K562 (cell line): Measurements from ENCODE around the gene SNRNP70. TPM values are rescaled to one million over a fixed set of nuclear protein-coding genes. Genes with fewer than 3 reads are reported as not detected.
"Not testable (repeated sequence)": the region's sequence is repeated elsewhere in the genome, so short reads cannot be mapped to it uniquely, and the experiment has no call there.

Experiments used
- ATAC-seq: fragments of 200-7000 bp; cut with Tn5 transposase; 3 replicates; pipeline ENCODE4 v1.9.1; 2020; ENCODE audit warnings: moderate library complexity
- BruUV-seq: library from RNA; stranded (reverse); fragments of 400-500 nt; replicated peaks from 2 replicates; lab custom pipeline; 2021; lab: Mats Ljungman, UMichigan
- CTCF ChIA-PET: fragments of 300-600 bp; formaldehyde crosslinking; extraction: SDS; loops from one replicate; lab custom pipeline; 2021; ENCODE audit warnings: low intra/inter-chr PET ratio; lab: Yijun Ruan, JAX
- POLR2A ChIA-PET: fragments of 300-600, 350-650 bp; sonication (Branson Sonifier 250); formaldehyde crosslinking; extraction: SDS; loops from one replicate; lab custom pipeline; 2021; ENCODE audit warnings: antibody characterized with exemption, inconsistent platforms; lab: Yijun Ruan, JAX
- DNase-seq, 4 experiments: peaks; one replicate each; pipeline versions ENCODE4 v3.0.0 to v3.0.0-alpha.2; 2011 to 2018; ENCODE audit warnings: low spot score in 3 of 4, mixed read lengths in 3 of 4; ENCODE audit errors: extremely low read depth in 1 of 4
- FAIRE-seq: peaks from 2 replicates; lab custom pipeline; 2011; peaks lifted over from hg19 to GRCh38; lab: Jason Lieb, UNC
- H2AFZ ChIP-seq: 2 replicates; pipeline ENCODE4 v1.6.0; 2011; ENCODE audit warnings: low read depth, low read length, control low read depth, inconsistent platforms
- H3K27ac ChIP-seq: fragments of 200-600 bp; 3 replicates; pipeline ENCODE4 v1.8.0; 2011; ENCODE audit warnings: low read depth, mild to moderate bottlenecking, control low read depth, inconsistent platforms, low read length, moderate library complexity, mixed read lengths; ENCODE audit errors: extremely low read depth
- H3K27me3 ChIP-seq, 2 experiments: fragments of 300-600 bp in 1 of 2; 2 replicates in 1 of 2; 3 replicates in 1 of 2; pipeline versions ENCODE4 v1.6.0 to v1.8.0; 2011; ENCODE audit warnings: inconsistent platforms in 2 of 2, low read length in 2 of 2, mild to moderate bottlenecking in 1 of 2, mixed read lengths in 1 of 2, moderate library complexity in 1 of 2; ENCODE audit not compliant: control insufficient read depth in 2 of 2, insufficient read depth in 2 of 2
- H3K36me3 ChIP-seq: fragments of 300-600 bp; 3 replicates; pipeline ENCODE4 v1.8.0; 2011; ENCODE audit warnings: mild to moderate bottlenecking, low read length, inconsistent platforms; ENCODE audit not compliant: control insufficient read depth, insufficient read depth
- H3K4me1 ChIP-seq, 2 experiments: fragments of 200-600 bp in 1 of 2; replicated peaks in 1 of 2; 2 replicates in 1 of 2; 3 replicates in 1 of 2; pipeline versions ENCODE4 v1.5.1 to v1.8.0; 2011; ENCODE audit warnings: inconsistent platforms in 2 of 2, low read length in 2 of 2, mild to moderate bottlenecking in 1 of 2, mixed read lengths in 1 of 2, moderate library complexity in 1 of 2; ENCODE audit not compliant: control insufficient read depth in 2 of 2, insufficient read depth in 2 of 2
- H3K4me2 ChIP-seq: 2 replicates; pipeline ENCODE4 v1.6.1; 2011; ENCODE audit warnings: low read length, control low read depth, inconsistent platforms, mixed read lengths; ENCODE audit not compliant: insufficient read depth
- H3K4me3 ChIP-seq: fragments of 200-600 bp; sonication (generic), shearing (Covaris generic); 2 replicates; pipeline ENCODE4 v1.5.1; 2016; ENCODE audit warnings: control low read depth, inconsistent platforms
- H3K79me2 ChIP-seq: fragments of 200-600 bp; 3 replicates; pipeline ENCODE4 v1.8.0; 2011; ENCODE audit warnings: low read length, inconsistent platforms; ENCODE audit not compliant: control insufficient read depth, insufficient read depth
- H3K9ac ChIP-seq, 2 experiments: 2 replicates each; pipeline versions ENCODE4 v1.6.0 to v1.6.1; 2011; ENCODE audit warnings: low read depth in 2 of 2, low read length in 2 of 2, control low read depth in 1 of 2, inconsistent platforms in 1 of 2, mild to moderate bottlenecking in 1 of 2, mixed read lengths in 1 of 2; ENCODE audit not compliant: insufficient read depth in 1 of 2
- H3K9me1 ChIP-seq: one replicate; pipeline ENCODE4 v1.6.0; 2011; ENCODE audit warnings: inconsistent platforms, mild to moderate bottlenecking, low read length, moderate library complexity; ENCODE audit not compliant: control insufficient read depth, insufficient read depth
- H3K9me3 ChIP-seq: replicated peaks from 2 replicates; pipeline ENCODE4 v1.5.1; 2011; ENCODE audit warnings: low read depth, low read length, inconsistent platforms; ENCODE audit not compliant: control insufficient read depth, insufficient read depth
- H4K20me1 ChIP-seq: replicated peaks from 2 replicates; pipeline ENCODE4 v1.6.1; 2011; ENCODE audit warnings: low read length, inconsistent platforms, mixed read lengths; ENCODE audit not compliant: control insufficient read depth, insufficient read depth
- ARID1B ChIP-seq: fragments of 450-650 bp; IDR thresholded peaks from 2 replicates; pipeline ENCODE4 v1.6.1; 2016; ENCODE audit warnings: antibody characterized with exemption, mild to moderate bottlenecking, inconsistent platforms
- CREM ChIP-seq: IDR thresholded peaks from 2 replicates; pipeline ENCODE4 v1.6.1; 2014; ENCODE audit warnings: antibody characterized with exemption, low read depth
- DPF2 ChIP-seq: fragments of 450-650 bp; IDR thresholded peaks from 2 replicates; pipeline ENCODE4 v1.6.1; 2016
- FOS ChIP-seq: IDR thresholded peaks from 3 replicates; pipeline ENCODE4 v1.6.1; 2011; ENCODE audit not compliant: insufficient read length; ENCODE audit errors: extremely low read depth
- FOSL1 ChIP-seq: fragments of 200-800 bp; sonication (Bioruptor generic); conservative IDR thresholded peaks from 2 replicates; pipeline ENCODE4 v1.6.1; 2016; ENCODE audit warnings: missing genetic modification characterization, missing compliant biosample characterization
- JUNB ChIP-seq: fragments of 450-650 bp; formaldehyde crosslinking; conservative IDR thresholded peaks from 2 replicates; pipeline ENCODE4 v1.4.0; 2020; ENCODE audit warnings: mild to moderate bottlenecking
- JUND ChIP-seq, 2 experiments: IDR thresholded peaks; 2 replicates in 1 of 2; 3 replicates in 1 of 2; pipeline ENCODE4 v1.6.1; 2011; ENCODE audit warnings: borderline replicate concordance in 2 of 2, low read depth in 2 of 2, low read length in 2 of 2, improper control_type of control experiment in 1 of 2, missing biosample characterization in 1 of 2, missing genetic modification characterization in 1 of 2, missing genetic modification reagents in 1 of 2
- SMARCA4 ChIP-seq: fragments of 450-650 bp; IDR thresholded peaks from 2 replicates; pipeline ENCODE4 v1.6.1; 2016
- WGBS: fragments of 100-300 bp; shearing (Covaris generic); methylation state at CpG from one replicate; pipeline ENCODE4 v1.1.6; 2016; ENCODE audit warnings: low coverage, mixed read lengths; ENCODE audit not compliant: insufficient coverage; ENCODE audit errors: missing lambda C conversion rate; 5-methylcytosine and 5-hydroxymethylcytosine counted together
- in situ Hi-C: fragments of 300-500 bp; cut with MboI; formaldehyde crosslinking; loops from 4 replicates; pipeline ENCODE4 v1.15.0; 2018; ENCODE audit warnings: inconsistent platforms, mixed read lengths
- intact Hi-C: fragments of 100-400 bp; cut with micrococcal nuclease; formaldehyde crosslinking; loops from 2 replicates; pipeline ENCODE4 v1.14.2; 2022
- polyA plus RNA-seq, 8 experiments: library from polyadenylated mRNA; depleted of rRNA in 4 of 8; stranded (reverse) in 5 of 8; unstranded in 3 of 8; fragments of >200 nt; fragmentation: Nextera tagmentation in 2 of 8; fragmentation: Illumina TruSeq in 1 of 8; extraction: Ambion mirVana in 2 of 8; extraction: Trizol in 1 of 8; gene quantifications; 2 replicates each; pipeline versions ENCODE4 v1.2.1 to v1.2.3, GENCODE V29; 2011 to 2014; ENCODE audit warnings: inconsistent platforms in 1 of 8, missing spikeins in 1 of 8
- total RNA-seq, 7 experiments: library from RNA; depleted of rRNA in 6 of 7; stranded (reverse); fragments of >200 nt in 6 of 7; fragmentation: Illumina TruSeq in 2 of 7; extraction: Trizol in 2 of 7; gene quantifications; 2 replicates each; pipeline versions ENCODE4 v1.2.1 to v1.2.3, GENCODE V29; 2011 to 2021; ENCODE audit warnings: low replicate concordance in 1 of 7
- TF ChIP-seq, protein P1 (sequence below): sonication (generic); formaldehyde crosslinking; IDR thresholded peaks from 2 replicates; pipeline ENCODE4 v1.8.0; 2022; ENCODE audit warnings: missing genetic modification reagents, mild to moderate bottlenecking, moderate library complexity, borderline replicate concordance
- TF ChIP-seq, protein P2 (sequence below), 2 experiments: fragments of 450-650 bp in 1 of 2; sonication (generic) in 1 of 2; formaldehyde crosslinking in 1 of 2; IDR thresholded peaks in 1 of 2; conservative IDR thresholded peaks in 1 of 2; 2 replicates each; pipeline versions ENCODE4 v1.6.1 to v1.8.1; 2016 to 2023; ENCODE audit warnings: mild to moderate bottlenecking in 2 of 2, moderate library complexity in 2 of 2, inconsistent platforms in 1 of 2, missing genetic modification reagents in 1 of 2

SNRNP70 gene
- total and polyA plus RNA-seq, 9 of the 15 experiments (the other 6 are each of a cell fraction or from before 2014, with no cell fraction given), result 2.8 to 496 (median 136) TPM

DNA sequence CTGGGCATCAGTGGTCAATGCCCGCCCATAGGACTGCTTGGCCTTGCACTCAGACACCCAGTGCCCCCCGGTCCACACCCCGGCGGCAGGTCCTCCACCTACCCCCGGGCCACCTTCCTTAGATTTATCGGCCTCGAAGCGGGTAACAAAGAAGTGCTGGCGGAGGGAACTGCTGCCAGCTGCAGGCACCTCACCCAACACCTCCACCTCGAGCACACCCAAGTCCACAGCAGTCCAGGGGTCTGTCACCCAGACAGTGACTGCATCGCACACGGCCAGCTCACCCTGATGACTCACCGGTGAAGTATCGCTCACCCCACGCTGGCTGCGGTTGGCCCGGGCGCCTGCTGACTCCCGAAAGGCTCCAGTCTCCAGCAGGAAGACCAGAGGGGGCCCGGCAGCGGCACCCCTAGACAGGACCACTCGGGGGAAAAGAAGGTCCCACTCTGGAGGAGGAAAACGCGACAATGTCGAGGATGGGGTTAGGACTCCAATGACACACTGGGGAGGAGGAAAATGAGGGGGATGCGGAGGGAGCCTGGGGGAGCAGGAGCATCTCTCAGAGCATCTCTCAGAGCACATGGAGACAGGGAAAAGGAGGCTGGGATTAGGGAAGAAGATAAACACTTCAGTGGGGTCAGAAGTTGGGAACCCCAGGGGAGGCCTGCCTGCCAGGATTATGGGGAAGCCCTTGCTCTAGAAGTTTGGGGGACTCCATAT lies 46.5 kb upstream of the SNRNP70 start:
- in situ Hi-C loops, H2AFZ ChIP-seq, H3K4me3 ChIP-seq, H3K27me3 ChIP-seq, intact Hi-C loops, H3K79me2 ChIP-seq, BruUV-seq, POLR2A ChIA-PET, H3K9ac ChIP-seq, FAIRE-seq, CTCF ChIA-PET, H3K4me2 ChIP-seq, H3K27ac ChIP-seq, H3K36me3 ChIP-seq, H3K4me1 ChIP-seq, H3K9me1 ChIP-seq, H4K20me1 ChIP-seq: not testable (repeated sequence)
- 4% methylated on average over 22 of the region's 26 CpGs for WGBS
- ATAC-seq (peak; percentile 47; the same call in 2 of the 3 replicates), DNase-seq (peak in 1 of 4 experiments; percentile 52)
- TF ChIP-seq, protein P1, sequence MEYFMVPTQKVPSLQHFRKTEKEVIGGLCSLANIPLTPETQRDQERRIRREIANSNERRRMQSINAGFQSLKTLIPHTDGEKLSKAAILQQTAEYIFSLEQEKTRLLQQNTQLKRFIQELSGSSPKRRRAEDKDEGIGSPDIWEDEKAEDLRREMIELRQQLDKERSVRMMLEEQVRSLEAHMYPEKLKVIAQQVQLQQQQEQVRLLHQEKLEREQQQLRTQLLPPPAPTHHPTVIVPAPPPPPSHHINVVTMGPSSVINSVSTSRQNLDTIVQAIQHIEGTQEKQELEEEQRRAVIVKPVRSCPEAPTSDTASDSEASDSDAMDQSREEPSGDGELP, result peak; percentile 41; the same call in 1 of the 2 replicates
- TF ChIP-seq DPF2 (0 out of 2 replicates have a peak, but pooled peaks have one; percentile 17), CREM (0 out of 2 replicates have a peak, but pooled peaks have one; percentile 31), ARID1B (peak; percentile 44), SMARCA4 (0 out of 2 replicates have a peak, but pooled peaks have one; percentile 32), FOSL1 (tag) (peak; percentile 85), JUND (IDR thresholded peaks at IDR 0.05; ENCODE audit: borderline replicate concordance, low read depth, low read length) (peak; percentile 83), JUND (tag; IDR thresholded peaks at IDR 0.05; ENCODE audit: borderline replicate concordance, low read depth, low read length) (peak; percentile 41; the same call in 1 of the 3 replicates), JUNB (CRISPR knock-in tag) (0 out of 2 replicates have a peak, but pooled peaks have one; percentile 20), FOS (peak; percentile 3)
- TF ChIP-seq, protein P2, sequence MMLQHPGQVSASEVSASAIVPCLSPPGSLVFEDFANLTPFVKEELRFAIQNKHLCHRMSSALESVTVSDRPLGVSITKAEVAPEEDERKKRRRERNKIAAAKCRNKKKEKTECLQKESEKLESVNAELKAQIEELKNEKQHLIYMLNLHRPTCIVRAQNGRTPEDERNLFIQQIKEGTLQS (IDR thresholded peaks at IDR 0.05), result peak; percentile 91
- TF ChIP-seq, protein P2 (CRISPR knock-in tag; conservative IDR thresholded peaks at IDR 0.05), result not testable (repeated sequence)
- TF ChIP-seq, all 486 proteins: peak for 10; not testable (repeated sequence) for 476
- H3K9me3 ChIP-seq, result not testable (repeated sequence)

DNA sequence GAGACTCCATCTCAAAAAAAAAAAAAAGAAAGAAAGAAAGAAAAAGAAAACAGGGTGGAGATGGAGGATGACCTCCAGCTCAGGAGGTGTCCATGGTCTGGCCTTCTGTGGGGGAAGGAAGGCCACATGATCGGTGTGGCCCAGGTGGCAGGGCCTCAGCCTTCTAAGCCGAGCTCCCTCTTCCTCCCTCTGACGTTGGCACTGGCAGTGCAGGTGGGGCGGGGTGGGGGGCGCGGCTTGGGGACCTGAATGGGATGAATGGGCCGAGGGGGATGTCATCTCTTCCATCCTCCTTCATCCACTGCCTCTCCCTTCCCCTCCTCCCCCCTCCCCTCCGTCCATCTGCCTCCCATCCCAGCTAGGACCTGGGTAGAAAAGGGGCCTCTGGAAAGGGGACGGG lies 45.5 kb upstream of the SNRNP70 start:
- CTCF ChIA-PET, H3K4me3 ChIP-seq, H3K79me2 ChIP-seq, H4K20me1 ChIP-seq, BruUV-seq, intact Hi-C loops, H3K4me2 ChIP-seq, H3K36me3 ChIP-seq, H3K9me3 ChIP-seq, POLR2A ChIA-PET, FAIRE-seq, DNase-seq, H2AFZ ChIP-seq, H3K4me1 ChIP-seq, H3K27me3 ChIP-seq, H3K9ac ChIP-seq, in situ Hi-C loops, ATAC-seq, H3K9me1 ChIP-seq, H3K27ac ChIP-seq: not testable (repeated sequence)
- WGBS, result 0% methylated on average over 1 of the region's 9 CpGs
